Kidney epithelial cell (primary cell): ENCODE measurements around the gene FA2H. TPM values are rescaled to one million over a fixed set of nuclear protein-coding genes. Genes with fewer than 3 reads are reported as not detected.
"Not testable (repeated sequence)": the region's sequence is repeated elsewhere in the genome, so short reads cannot be mapped to it uniquely, and the experiment has no call there.

Source experiments
- DNase-seq: peaks from one replicate; pipeline ENCODE4 v3.0.0-alpha.2; 2010; ENCODE audit warnings: low read depth
- H3K27me3 ChIP-seq: 2 replicates; pipeline ENCODE4 v1.6.0; 2011; ENCODE audit warnings: low read length; ENCODE audit not compliant: control insufficient read depth, insufficient read depth
- H3K36me3 ChIP-seq: 2 replicates; pipeline ENCODE4 v1.5.1; 2011; ENCODE audit warnings: low read length; ENCODE audit not compliant: control insufficient read depth, insufficient read depth
- H3K4me3 ChIP-seq: 2 replicates; pipeline ENCODE4 v1.5.1; 2011; ENCODE audit warnings: low read depth, mild to moderate bottlenecking, control low read depth, low read length
- total RNA-seq: library from RNA; depleted of rRNA; stranded (reverse); fragments of >200 nt; gene quantifications from 2 replicates; pipeline ENCODE4 v1.2.3, GENCODE V29; 2015
- TF ChIP-seq, protein P1 (sequence below): IDR thresholded peaks from 2 replicates; pipeline ENCODE4 v1.5.1; 2011; ENCODE audit warnings: mild to moderate bottlenecking, moderate library complexity, low read length, control low read depth, inconsistent platforms; ENCODE audit not compliant: insufficient read depth, poor library complexity, severe bottlenecking

The FA2H gene
- total RNA-seq, 1 donor from 2014 or later = 12.4 TPM

DNA sequence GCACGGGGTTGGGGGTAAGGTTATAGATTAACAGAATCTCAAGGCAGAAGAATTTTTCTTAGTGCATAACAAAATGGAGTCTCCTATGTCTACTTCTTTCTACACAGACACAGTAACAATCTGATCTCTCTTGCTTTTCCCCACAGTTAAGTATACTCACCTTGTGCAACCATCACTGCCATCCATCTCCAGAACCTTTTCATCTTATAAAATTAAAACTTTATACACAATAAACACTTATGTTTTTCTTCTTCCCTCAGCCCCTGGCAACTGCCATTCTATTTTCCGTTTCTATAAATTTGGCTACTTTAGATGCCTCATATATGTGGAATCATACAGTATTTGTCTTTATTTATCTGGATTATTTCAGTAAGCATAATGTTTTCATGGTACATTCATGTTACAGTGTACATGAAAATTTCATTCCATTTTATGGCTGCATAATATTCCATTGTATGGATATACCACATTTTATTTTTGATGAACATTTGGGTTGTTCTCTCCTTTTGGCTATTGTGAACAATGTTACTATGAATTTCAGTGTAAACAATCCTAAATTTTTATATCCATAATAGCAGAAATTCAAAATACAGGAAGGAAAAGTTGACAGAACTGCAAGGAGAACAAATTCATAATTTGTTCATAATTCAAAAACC is 25.7 kb upstream of the FA2H start:
- Histone ChIP-seq H3K36me3 (no peaks in the 10 kb centered on the region), H3K4me3 (no peak overlapping the region), H3K27me3 (no peaks in the 10 kb centered on the region)
- TF ChIP-seq, protein P1, sequence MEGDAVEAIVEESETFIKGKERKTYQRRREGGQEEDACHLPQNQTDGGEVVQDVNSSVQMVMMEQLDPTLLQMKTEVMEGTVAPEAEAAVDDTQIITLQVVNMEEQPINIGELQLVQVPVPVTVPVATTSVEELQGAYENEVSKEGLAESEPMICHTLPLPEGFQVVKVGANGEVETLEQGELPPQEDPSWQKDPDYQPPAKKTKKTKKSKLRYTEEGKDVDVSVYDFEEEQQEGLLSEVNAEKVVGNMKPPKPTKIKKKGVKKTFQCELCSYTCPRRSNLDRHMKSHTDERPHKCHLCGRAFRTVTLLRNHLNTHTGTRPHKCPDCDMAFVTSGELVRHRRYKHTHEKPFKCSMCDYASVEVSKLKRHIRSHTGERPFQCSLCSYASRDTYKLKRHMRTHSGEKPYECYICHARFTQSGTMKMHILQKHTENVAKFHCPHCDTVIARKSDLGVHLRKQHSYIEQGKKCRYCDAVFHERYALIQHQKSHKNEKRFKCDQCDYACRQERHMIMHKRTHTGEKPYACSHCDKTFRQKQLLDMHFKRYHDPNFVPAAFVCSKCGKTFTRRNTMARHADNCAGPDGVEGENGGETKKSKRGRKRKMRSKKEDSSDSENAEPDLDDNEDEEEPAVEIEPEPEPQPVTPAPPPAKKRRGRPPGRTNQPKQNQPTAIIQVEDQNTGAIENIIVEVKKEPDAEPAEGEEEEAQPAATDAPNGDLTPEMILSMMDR = no peak
- no peak for DNase-seq

DNA sequence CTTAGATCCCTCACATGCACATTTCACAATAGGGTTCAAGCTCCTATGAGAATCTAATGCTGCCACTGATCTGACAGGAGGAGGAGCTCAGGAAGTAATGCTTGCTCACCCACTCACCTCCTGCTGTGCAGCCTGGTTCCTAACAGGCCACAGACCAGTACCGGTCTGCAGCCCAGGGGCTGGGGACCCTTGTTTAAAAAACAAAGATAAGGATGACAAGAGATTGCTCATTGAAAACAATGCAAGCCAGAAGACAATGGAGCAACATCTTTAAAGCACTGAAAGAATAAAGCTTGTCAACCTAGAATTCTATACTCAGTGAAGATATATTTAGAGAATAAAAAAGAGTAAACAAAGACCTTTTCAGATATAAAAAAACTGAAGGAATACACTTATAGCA is 22.8 kb upstream of the FA2H start:
- Histone ChIP-seq H3K4me3 (no peak overlapping the region), H3K27me3 (no peaks in the 10 kb centered on the region), H3K36me3 (no peaks in the 10 kb centered on the region)
- no peak for DNase-seq
- TF ChIP-seq, protein P1 = no peak

DNA sequence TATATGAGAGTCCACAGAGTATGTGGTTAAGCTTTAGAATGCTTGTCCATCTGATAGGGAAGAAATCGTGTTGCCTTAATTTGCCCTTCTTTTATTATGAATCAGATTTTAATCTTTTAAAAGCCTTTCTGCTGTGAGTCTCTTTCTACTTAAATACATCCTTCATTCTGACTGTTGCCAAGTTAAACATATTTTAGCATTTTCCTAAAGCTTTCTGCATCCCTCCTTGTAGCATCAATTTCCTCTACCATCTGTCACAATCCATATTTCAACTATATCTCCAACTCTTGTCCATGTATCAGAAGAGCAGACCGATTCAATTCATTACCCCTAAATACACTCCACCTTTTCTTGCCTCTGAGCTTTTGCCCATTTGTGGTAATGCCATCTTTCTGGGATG is 20.5 kb upstream of the FA2H start:
- Histone ChIP-seq H3K27me3 (no peaks in the 10 kb centered on the region), H3K4me3 (no peak overlapping the region), H3K36me3 (no peaks in the 10 kb centered on the region)
- TF ChIP-seq, protein P1 = no peak
- DNase-seq = no peak

DNA sequence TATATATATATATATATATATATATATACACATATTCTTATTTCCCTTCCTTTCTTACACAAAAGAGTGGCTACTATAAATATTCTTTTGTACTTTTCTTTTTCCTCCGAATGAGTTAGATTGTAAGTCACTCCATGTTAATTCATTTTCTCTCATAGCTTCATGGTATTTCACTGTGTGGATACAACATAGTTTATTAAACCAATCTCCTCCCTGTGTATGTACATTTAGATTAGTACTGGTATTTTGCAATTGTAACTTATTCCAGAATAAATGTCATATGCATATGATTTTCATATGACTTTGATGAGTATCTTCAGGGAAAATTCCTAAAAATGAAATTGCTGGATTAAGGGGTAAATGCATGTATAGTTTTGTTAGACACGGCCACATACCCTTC is 20.0 kb upstream of the FA2H start:
- TF ChIP-seq, protein P1 = no peak

DNA sequence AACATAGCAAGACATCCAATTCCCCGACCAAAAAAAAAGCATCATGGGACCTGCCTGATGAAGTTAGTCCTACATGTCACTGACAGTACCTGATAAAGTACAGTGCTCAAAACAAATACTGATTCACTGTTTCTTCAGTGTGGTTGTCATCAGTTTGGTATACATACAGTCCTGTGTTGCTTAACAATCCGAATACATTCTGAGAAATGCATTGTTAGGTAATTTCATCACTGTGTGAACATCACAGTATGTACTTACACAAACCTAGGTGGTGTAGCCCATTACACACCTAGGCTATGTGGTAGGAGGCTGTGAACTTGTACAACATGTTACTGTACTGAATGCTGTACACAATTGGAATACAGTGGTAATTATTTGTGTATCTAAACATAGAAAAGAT is 19.0 kb upstream of the FA2H start:
- Histone ChIP-seq H3K36me3 (no peaks in the 10 kb centered on the region), H3K4me3 (no peak overlapping the region), H3K27me3 (no peaks in the 10 kb centered on the region)
- no peak for DNase-seq
- TF ChIP-seq, protein P1 = no peak

More for the DNA sequence above, 20.0 kb upstream of the FA2H start:
- no peaks in the 10 kb centered on the region for H3K27me3 ChIP-seq
- H3K4me3 ChIP-seq = no peak overlapping the region
- no peak for DNase-seq
- no peaks in the 10 kb centered on the region for H3K36me3 ChIP-seq

DNA sequence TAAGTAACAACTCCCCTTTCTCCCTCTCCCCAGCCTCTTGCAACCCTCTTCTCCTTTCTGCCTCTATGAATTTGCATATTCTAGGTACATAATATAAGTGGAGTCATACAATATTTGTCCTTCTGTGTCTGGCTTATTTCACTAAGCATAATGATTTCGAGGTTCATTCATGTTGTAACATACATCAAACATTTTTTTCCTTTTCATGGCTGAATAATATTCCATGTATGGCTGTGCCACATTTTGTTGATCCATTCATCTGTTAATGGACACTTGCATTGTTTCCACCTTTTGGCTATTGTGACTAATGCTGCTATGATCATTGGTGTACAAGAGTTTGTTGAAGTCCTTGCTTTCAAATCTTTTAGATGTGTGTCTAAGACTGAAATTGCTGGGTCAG is 17.6 kb upstream of the FA2H start:
- H3K27me3 ChIP-seq = no peaks in the 10 kb centered on the region

DNA sequence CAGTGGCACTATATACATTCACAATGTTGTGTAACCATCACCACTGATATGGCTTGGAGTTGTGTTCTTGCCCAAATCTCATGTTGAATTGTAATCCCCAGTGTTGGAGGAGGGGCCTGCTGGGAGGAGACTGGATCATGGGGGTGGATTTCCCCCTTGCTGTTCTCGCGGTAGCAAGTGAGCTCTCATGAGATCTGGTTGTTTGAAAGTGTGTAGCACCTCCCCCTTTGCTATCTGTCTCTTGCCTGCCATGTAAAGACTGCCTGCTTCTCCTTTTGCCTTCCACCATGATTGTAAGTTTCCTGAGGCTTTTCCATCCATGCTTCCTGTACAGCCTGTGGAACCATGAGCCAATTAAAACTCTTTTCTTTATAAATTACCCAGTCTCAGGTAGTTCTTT is 17.1 kb upstream of the FA2H start:
- not testable (repeated sequence) for H3K27me3 ChIP-seq, DNase-seq, H3K36me3 ChIP-seq, H3K4me3 ChIP-seq

More for the DNA sequence above, 17.6 kb upstream of the FA2H start:
- TF ChIP-seq, protein P1 = no peak
- DNase-seq = no peak
- no peak overlapping the region for H3K4me3 ChIP-seq
- no peaks in the 10 kb centered on the region for H3K36me3 ChIP-seq
